Measurements from ENCODE around the gene TTC21A. TPM values are rescaled to one million over a fixed set of nuclear protein-coding genes. Genes with fewer than 3 reads are reported as not detected.

Gene TTC21A
- total RNA-seq, 1 experiment from 2014 or later: 1.7 TPM

DNA sequence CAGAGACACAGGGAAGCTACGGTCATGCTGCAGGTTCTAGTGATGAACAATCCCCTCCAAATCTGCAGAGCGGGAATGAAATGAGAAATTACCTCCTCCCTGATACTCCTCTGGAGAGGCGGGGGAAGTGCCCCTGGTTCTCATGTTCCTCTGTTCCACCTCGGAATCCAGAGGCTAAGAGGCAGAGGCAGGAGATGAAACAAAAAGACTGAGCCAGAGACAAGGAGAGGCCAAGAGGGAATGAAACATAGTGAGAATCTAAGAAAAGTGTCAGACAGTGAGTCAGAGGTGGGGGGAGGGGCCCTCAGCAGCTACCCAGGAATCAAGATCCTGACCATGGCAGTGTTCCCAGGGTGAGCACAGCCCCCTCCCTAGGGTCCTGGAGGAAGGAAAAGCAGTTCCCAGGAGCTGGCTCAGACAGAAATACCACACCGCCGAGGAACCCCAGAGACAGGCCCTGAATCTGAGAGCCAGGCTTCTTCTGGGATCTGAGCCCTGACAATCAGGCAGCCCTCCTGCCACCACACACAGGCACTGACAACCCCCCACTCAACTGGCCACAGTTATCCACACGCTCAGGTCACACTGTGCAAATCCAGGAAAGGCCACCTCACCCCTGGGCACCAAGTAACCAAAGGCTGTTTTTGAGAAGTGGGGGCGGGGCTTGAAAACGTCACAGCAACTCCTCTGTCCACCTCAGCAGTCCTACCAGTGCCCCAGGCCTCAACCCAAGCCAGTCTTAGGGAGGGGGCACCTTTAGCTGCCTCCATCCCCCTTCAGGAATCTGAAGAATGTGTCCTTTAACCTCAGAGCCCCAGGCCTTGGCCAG lies 43.5 kb downstream of the TTC21A start:
- peaks cover 5% of the 10 kb centered on the region; the same call in 1 of the 2 replicates for H3K79me2 ChIP-seq (ENCODE audit: insufficient read depth, low read length)
- no peak overlapping the region for H2BK12ac ChIP-seq (ENCODE audit: insufficient read length, low read depth, low read length)
- H3K4ac ChIP-seq (ENCODE audit: low read depth, low read length): no peak overlapping the region
- H3K4me1 ChIP-seq (ENCODE audit: insufficient read depth, low read length): peaks cover 22% of the 10 kb centered on the region; the same call in 1 of the 2 replicates
- H3K23me2 ChIP-seq (ENCODE audit: insufficient read length, low read depth, low read length, poor library complexity, severe bottlenecking): peaks cover 12% of the 10 kb centered on the region
- H3K14ac ChIP-seq (ENCODE audit: insufficient read depth, low read length): no peak overlapping the region
- H4K91ac ChIP-seq (ENCODE audit: insufficient read length, low read depth, low read length): no peak overlapping the region
- H3K9me3 ChIP-seq (ENCODE audit: control insufficient read depth, low read depth, low read length): no peaks in the 10 kb centered on the region
- DNase-seq: peak; percentile 72
- no peak overlapping the region for H2BK5ac ChIP-seq (ENCODE audit: insufficient read length, low read length)
- peaks cover 2% of the 10 kb centered on the region for H3K27me3 Mint-ChIP-seq (ENCODE audit: low read depth)
- H2AFZ ChIP-seq (ENCODE audit: low read length): no peak overlapping the region
- no peak overlapping the region for H2AK5ac ChIP-seq (ENCODE audit: insufficient read length, low read length)
- no peak overlapping the region for H3K23ac ChIP-seq (ENCODE audit: insufficient read length, low read depth, low read length)
- H2BK20ac ChIP-seq (ENCODE audit: low read depth, low read length, poor library complexity, severe bottlenecking): no peak overlapping the region
- TF ChIP-seq, protein P1, sequence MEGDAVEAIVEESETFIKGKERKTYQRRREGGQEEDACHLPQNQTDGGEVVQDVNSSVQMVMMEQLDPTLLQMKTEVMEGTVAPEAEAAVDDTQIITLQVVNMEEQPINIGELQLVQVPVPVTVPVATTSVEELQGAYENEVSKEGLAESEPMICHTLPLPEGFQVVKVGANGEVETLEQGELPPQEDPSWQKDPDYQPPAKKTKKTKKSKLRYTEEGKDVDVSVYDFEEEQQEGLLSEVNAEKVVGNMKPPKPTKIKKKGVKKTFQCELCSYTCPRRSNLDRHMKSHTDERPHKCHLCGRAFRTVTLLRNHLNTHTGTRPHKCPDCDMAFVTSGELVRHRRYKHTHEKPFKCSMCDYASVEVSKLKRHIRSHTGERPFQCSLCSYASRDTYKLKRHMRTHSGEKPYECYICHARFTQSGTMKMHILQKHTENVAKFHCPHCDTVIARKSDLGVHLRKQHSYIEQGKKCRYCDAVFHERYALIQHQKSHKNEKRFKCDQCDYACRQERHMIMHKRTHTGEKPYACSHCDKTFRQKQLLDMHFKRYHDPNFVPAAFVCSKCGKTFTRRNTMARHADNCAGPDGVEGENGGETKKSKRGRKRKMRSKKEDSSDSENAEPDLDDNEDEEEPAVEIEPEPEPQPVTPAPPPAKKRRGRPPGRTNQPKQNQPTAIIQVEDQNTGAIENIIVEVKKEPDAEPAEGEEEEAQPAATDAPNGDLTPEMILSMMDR (conservative IDR thresholded peaks at IDR 0.05): 0 out of 3 replicates have a peak, but pooled peaks have one; percentile 6
- H4K8ac ChIP-seq (replicated peaks; ENCODE audit: insufficient read length, low read depth, low read length): no peak overlapping the region
- WGBS (ENCODE audit: extremely low coverage, insufficient read length, low lambda C conversion rate): no CpG with 5 or more reads among the region's 9 CpGs
- H2BK15ac ChIP-seq (ENCODE audit: low read depth, low read length): no peak overlapping the region
- peaks cover 74 to 81% of the 10 kb centered on the region in 2 experiments for H3K4me1 Mint-ChIP-seq
- H3T11ph ChIP-seq (ENCODE audit: low read length): no peak overlapping the region
- H3K56ac ChIP-seq (ENCODE audit: insufficient read length, low read depth, low read length): no peak overlapping the region
- no peaks in the 10 kb centered on the region; a peak in 2 of 5 replicates for H3K9me3 Mint-ChIP-seq
- H4K5ac ChIP-seq (ENCODE audit: insufficient read length, low read depth, low read length): no peak overlapping the region
- H4K20me1 ChIP-seq (ENCODE audit: control insufficient read depth, insufficient read depth, insufficient read length): no peaks in the 10 kb centered on the region
- no peak overlapping the region for H3K9ac ChIP-seq (ENCODE audit: extremely low read depth, insufficient read length, low read length)
- H3K36me3 Mint-ChIP-seq (ENCODE audit: insufficient read depth in 1 of 3, low read depth in 3 of 3): peaks cover under 1 to 14% (median 11%) of the 10 kb centered on the region in 3 experiments; a peak in 6 of 7 replicates
- H3K27ac Mint-ChIP-seq: peak overlapping the region; percentile 89 to 96 (median 92)
- peak overlapping the region; percentile 66 for H3K18ac ChIP-seq (ENCODE audit: insufficient read length, low read depth, low read length)
- peak overlapping the region; percentile 64 for H3K4me2 ChIP-seq (ENCODE audit: insufficient read depth, insufficient read length, low read length)
- H3K27me3 ChIP-seq (ENCODE audit: insufficient read depth, low read length): no peaks in the 10 kb centered on the region
- H3K4me3 Mint-ChIP-seq: peak overlapping the region; percentile 65 to 80
- peak overlapping the region; percentile 19 for H3K27ac ChIP-seq (ENCODE audit: insufficient read length, low read depth, low read length)
- H2BK120ac ChIP-seq (ENCODE audit: low read depth, low read length, poor library complexity, severe bottlenecking): peak overlapping the region; percentile 6
- no peaks in the 10 kb centered on the region for H3K79me1 ChIP-seq (ENCODE audit: insufficient read depth, low read depth, low read length, poor library complexity, severe bottlenecking)
